NCI-H2196 treated with DMSO at 0.1 percent for 48 hours (cell line): ENCODE measurements around the gene TTC39B.
"Not testable (repeated sequence)": the region's sequence is repeated elsewhere in the genome, so short reads cannot be mapped to it uniquely, and the experiment has no call there.

Source experiments
- DNase-seq: peaks from one replicate; lab custom pipeline; 2025; ENCODE audit not compliant: unreplicated experiment; lab: John Stamatoyannopoulos, UW

TTC39B gene

DNA sequence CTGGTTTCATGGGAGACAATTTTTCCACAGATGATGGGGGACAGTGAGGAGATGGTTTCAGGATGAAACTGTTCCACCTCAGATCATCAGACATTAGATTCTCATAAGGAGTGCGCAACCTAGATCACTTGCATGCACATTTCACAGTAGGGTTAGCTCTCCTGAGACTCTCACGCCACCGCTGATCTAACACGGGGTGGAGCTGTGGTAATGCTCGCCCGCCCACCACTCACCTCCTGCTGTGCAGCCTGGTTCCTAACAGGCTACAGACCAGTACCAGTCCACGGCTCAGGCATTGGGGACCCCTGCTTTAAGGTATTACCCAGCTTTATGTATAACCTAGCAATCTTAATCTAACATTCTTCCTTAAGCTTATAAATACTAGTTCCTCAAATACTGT, 35.6 kb downstream of the TTC39B start:
- DNase-seq: no peak

DNA sequence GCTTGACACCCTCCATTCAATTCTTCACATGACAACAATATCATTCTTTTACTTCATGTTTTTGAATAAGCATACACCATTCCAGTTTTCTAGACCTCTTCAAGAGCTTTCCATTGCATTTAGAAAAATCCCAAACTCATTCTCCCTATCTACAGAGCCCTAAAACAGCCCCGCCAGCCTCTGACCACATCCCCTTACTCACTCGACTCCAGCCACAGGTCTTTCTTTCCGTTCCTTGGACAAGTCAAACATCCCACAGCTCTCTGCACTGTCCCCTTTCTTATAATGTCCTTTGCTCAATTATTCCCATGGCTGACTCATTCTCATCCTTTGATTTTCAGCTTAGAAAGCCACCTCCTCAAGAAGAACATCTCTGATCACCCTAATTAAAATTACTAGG, 38.2 kb downstream of the TTC39B start:
- no peak for DNase-seq

DNA sequence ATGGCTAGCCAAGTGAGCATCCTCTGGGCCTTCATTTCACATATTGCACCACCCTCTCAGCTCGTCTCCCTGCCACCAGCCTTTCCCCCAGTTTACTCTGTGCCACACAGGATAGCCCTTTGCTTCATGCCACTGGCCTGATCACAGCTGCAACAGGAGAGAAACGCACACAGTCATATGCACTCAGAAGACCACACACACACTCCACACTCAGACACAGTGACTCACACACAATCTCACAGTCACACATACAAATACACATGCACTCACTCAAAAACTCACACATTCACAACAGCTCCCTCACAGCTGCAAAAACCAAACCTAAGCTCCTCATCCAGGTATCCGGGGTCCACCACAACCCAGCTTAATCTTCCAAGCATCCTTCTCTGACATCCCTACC, 38.7 kb downstream of the TTC39B start:
- no peak for DNase-seq

DNA sequence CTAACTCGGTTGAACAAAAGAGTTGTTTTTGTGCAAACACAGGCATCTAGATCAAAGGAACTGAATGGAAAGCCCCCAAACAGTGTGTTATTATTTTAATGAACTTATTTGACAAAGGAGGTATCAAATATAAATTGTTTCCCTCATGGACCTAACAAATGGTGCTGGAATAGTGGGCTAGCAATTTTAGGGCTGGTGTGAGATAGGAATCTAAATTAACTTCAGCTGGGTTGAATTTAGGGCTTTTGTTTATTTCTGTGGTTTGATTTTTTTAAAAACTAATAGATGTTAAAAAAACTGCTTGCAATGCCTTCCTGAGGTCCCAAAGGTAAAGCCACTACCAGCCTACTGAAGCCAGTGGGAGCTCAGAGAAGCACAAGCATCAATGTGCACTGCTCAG, 42.1 kb downstream of the TTC39B start:
- no peak for DNase-seq

DNA sequence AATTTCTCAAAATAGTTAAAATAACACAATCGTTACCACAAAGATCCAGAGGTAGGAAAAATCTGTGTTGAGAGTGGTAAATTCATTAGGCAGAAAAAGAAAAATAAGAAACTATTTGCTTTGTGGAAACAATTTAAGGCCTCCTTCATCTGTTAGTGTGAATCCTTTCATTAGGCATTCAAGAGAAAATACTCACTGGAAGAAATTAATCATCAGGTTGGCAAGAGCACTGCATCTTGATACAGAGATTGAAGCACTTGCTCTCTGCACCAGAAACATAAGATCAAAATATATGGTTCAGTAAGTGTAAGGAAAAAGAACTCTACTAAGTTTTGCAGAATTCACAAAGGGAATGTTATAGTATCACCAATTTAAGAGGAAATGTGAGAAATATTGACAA, 44.4 kb downstream of the TTC39B start:
- no peak for DNase-seq

DNA sequence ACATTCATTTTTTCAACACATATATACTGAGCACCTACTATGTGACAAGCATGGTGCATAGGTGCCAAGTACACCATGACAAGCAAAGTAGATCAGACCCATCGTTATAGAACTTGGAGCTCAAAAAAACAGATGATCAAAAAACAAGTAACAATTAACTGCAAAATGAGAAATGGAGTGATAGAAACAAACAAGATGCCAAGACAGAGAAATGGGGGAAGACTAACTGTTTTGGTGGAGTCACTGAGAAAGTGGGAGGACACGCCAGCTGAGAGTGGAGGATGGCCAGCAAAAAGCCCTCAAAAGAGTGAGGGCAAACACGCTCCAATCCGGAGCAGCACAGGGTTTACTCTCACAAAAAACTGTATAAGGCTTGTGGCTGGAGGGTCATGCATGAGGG, 50.6 kb downstream of the TTC39B start:
- no peak for DNase-seq

DNA sequence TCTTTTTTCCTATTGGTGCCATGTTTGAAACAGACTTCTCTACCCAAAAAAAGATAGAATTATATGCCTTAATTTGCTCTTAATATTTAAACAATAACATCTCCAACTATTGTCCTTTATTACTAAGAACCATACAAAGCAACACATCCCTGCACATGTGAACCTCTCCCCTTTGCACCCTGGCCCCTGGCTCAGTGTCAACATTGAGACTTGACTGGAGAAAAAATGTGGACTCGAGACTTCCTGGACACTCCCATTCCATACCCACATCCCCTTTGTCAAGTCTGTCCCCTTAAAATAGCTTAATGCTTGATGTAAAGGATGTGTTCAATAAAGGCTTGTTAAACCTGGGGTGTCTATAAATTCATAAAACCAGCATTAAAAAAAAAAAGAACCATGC, 53.2 kb downstream of the TTC39B start:
- DNase-seq: no peak

DNA sequence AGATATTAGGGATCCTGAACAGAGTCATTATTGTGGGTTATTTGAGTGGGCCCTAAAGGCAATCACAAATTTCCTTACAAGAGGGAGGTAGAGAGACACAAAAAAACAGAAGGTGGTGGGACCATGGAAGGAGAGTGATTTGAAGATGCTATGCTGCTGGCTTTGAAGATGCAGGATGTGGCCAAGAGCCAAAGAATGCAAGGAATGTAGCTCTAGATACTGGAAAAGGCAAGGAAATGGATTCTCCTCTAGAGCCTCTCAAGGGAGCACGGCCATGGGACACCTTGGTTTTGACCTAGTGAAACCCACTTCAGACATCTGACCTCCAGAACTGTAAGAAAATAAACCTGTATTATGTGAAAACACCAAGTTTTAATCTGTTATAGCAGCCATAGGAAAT, 53.8 kb downstream of the TTC39B start:
- no peak for DNase-seq

DNA sequence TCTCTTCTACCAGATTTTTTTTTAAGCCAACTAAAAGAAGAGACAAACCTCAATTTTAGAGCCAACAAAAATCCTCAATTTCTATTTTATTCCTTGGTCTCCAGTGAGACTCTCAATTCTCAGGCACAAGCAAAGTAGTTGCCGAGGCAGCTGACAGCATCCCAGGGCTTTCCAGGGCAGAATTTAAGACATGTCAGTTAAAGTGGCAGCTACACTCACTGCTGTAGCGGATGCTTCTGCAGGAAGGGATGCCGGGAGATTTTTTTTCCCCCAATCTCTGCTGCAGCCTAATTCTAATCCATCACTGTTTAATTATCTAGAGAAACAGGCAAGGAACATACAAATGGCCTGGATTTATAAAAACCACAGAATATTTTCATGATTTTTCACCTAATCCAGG, 57.0 kb downstream of the TTC39B start:
- no peak for DNase-seq

DNA sequence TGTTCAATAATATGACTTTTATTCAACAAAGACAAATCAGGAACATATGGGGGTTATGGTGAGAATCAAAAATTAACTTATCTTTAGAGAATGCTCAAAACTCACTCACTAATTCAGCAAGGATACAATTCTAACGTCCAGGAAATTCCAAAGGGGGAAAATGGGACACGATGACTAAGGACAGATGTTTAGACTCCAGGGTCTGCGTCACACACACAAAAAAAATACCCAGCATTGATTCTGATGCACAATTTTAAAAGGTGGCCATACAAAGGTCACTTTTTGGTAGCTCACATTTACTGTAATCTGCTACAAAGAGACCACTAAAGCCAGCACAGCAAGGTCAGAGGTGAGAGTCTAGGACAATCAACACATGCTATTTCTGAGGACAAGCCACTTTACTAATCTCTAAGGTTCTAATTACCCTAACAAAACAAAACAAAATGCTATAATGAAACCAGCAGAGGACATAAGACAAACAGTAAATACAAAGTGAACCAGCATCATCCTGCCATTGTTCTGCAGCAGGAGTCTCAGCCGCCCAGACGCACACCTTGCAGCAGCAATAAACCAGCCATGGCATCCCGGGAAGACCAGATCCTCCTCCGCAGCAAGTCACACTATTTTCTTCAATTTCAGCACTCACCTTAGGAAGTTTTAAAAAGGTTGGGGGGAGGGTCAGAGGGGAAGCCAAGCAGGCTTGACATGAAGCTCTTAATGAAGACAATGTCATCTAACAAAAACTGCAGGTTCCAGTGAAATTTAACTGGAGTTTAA, 57.8 kb downstream of the TTC39B start:
- DNase-seq: no peak

DNA sequence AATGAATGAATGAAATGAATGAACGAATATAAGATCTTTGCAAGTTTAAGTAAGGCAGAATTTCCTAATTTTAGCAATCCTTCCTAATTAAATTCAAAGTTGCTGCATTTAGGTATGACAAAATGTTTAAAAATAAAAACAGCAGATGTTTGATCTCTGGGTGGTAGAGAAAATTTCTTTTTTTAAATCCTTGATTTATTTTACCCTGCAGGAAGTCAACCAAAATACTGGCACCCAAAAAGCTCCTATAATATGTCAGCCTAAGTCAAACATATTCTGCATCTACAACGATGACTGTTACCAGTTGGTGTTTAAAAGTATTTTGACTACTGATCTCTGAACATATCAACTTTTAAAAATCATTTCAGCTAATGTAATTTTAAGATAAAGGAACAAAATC, 58.4 kb downstream of the TTC39B start:
- DNase-seq: no peak

DNA sequence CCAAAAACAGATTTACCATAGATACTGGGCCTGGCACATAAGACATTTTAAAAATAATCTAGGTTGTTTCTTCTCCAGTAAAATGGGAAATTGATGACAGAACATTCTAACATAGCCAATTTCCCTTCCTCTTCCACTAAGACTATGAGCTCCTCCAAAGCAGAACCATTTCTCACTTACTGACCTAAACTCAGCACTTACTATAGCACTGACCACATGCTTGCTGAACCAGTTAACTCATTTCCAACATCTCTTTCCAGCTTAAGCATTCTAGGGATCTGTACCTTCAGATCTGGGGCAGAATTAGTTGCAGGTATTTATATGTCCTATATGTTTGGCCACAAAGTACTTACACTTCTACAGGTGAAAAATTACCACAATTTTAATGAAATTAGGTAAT, 58.9 kb downstream of the TTC39B start:
- DNase-seq: no peak

DNA sequence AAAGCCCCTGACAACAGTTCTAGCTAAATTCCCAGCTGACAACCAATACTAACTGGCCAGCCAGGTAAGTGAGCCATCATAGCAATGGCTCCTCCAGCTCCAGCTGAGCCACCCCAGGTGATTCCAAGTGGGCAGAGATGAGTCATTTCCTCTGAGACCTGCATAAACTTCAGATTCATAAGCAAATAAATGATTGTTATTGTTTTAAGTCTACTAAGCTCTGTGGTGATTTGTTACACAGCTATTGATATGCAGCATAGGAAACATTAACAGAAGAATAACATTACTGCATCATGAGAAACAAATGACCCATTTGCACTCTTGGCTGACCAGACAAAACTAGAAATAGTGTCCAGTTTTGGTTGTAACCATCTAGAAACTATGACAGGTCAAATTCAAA, 60.3 kb downstream of the TTC39B start:
- DNase-seq: no peak

DNA sequence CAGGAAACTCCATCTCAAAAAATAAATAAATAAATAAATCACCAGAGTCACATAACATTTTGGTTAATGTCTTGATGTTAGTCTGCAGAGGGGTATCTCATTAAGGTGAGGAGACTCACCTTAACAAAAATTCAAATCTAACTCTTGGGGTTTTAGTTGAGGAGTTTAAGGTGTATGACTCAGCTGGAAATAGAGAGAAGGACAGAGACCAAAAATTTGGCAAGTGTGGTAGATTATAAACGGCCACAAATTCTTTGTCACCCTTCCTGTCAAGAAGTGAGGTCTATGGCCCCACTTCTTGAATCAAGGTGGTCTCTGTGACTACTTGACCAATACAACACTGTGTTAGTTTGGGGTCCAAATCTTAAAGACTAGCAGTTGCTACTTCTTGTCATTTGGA, 60.8 kb downstream of the TTC39B start:
- DNase-seq: no peak

DNA sequence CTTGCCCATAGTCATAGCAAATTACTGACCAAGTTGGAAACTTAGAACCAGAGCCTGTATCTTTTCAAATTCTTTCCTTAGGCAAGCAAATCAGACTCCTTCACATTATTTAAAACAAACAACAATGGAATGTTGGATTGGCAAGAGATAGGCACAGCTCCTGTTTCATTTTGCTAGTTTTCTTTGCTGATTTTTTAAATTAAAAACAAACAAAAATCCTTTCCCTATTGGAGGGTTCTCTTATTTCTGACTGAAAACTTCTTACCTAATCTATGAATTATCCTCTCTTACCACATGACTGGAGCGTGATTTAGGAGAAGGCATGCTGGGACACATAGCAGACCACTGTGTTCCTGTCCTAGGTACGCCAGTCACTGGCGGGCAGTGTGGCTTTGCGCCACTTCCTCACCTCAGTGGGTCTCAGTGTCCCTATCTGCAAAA, 63.0 kb downstream of the TTC39B start:
- DNase-seq: no peak

DNA sequence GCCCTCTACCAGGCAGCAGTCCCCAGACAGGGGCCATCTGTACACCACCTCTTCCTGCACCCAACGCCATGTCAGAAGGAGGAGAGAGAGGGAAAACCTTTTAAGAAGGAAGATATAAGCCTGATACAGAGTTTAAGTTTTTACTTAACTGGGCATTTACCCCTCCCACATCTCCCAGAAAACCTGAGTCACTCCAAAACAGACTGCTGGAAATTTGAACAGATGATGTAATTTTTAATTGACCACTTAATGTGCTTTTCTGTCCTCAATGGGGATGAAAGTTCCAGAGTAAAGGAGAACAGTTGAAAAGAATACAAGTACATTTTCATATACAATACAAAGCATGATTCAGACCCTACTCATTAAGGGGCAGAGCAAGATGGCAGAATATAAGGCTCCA, 63.9 kb downstream of the TTC39B start:
- DNase-seq: no peak

DNA sequence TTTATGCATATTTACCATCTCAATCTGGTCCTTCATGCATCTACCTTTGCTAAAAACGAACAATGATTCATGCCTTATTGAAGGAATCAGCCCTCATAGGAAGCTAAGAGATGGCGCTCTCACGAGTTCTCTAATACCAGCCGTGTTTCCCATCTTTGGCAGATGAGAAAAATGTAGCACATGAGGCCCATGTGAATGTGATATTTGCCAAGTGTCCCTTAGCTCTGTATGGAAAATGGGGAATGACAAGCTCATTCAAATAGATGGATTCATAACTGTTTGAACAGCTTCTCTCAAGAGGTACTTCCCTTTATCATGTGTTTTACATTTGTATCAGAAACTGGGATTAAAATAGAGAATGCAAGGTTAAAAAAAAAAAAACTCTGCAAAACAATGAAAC, 66.1 kb downstream of the TTC39B start:
- DNase-seq: no peak

DNA sequence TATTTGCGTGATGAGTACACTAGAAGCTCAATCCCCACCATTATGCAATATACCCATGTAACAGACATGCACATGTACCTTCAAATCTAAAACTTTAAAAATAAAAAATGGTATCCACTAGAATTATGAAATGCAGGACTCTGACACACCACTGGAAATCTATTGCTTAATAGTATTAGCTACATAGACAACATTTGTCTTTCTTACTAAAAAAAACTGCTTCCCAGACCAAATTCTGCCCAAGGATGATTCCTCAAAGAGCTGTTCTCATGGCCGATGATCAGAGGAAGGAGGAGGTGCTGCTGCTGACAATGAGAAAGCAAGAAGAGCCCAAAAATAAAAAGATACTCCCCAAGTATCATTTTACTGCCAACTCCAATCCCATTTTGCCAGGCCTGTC, 67.2 kb downstream of the TTC39B start:
- DNase-seq: no peak

DNA sequence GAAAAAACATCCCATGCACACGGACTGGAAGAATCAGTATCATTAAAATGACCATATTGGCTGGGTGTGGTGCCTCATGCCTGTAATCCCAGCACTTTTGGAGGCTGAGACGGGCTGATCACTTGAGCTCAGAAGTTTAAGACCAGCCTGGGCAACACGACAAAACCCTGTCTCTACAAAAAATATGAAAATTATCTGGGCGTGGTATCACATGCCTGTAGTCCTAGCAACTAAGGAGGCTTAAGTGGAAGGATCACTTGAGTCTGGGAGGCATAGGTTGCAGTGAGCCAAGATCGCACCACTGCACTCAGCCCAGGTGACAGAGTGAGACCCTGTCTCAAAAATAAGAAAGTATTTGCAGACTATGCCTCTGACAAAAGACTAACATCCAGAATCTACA, 68.4 kb downstream of the TTC39B start:
- DNase-seq: no peak

DNA sequence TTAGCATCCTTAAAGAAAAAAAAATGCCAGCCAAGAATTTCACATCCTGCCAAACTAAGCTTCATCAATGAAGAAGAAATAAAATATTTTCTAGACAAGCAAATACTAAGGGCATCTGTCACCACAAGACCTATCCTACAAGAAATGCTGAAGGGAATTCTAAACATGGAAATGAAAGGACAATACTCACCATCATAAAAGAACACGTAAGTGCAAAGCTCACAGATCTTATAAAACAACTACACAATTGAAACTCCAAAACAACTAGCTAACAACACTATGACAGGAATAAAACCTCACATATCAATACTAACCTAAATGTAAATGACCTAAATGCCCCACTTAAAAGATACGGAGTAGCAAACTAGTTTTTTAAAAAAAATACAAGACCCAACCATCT, 71.4 kb downstream of the TTC39B start:
- no peak for DNase-seq

DNA sequence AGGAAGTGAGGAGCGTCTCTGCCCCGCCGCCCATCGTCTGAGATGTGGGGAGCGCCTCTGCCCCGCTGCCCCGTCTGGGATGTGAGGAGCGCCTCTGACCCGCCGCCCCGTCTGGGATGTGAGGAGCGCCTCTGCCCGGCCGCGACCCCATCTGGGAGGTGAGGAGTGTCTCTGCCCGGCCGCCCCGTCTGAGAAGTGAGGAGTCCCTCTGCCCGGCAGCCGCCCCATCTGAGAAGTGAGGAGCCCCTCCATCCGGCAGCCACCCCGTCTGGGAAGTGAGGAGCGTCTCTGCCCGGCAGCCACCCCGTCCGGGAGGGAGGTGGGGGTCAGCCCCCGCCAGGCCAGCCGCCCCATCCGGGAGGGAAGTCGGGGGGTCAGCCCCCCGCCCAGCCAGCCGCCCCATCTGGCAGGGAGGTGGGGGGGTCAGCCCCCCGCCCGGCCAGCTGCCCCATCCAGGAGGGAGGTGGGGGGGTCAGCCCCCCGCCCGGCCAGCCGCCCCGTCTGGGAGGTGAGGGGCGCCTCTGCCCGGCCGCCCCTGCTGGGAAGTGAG, 73.0 kb downstream of the TTC39B start:
- DNase-seq: not testable (repeated sequence)

DNA sequence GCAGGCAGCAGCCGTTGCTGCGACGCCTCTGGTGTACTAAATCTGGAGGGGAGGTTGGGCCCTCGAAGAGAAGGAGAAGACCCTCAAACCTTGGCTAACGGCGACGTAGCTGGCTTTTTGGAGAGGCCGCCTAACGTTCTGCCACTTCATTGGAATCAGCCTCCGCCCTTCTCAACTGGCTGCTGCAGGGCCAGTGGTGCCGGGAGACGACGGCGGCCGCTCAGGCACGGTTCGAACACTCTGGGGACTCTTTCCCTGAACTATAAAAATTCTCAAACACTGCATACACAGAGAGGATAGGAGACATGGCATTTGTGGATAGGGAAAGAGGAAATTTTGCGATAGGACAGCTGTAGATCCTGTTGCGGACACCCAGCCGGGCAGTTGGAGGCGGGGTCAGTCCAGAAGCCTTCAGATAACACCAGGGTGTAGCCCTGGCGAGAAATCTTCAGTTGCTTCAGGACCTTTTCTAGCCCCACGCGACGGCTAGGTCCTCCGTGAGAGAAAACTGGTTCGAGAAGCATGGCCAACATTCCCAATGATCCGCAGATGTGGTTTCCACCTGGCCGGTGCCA, 74.2 kb downstream of the TTC39B start:
- DNase-seq: not testable (repeated sequence)
